ENCODE measurements around the gene PGS1. TPM values are rescaled to one million over a fixed set of nuclear protein-coding genes. Genes with fewer than 3 reads are reported as not detected.

PGS1 gene
- total and polyA plus RNA-seq, 2 donors (not counting 1 experiment from before 2014, with no cell fraction given) = 22.4 to 34.5 TPM

- Histone ChIP-seq H3K27ac (ENCODE audit: insufficient read depth, low read length) (no peak overlapping the region), H3K4me3 (replicated peaks in 1 of 4; ENCODE audit: control extremely low read depth in 1 of 4, insufficient read depth in 1 of 4, low read depth in 3 of 4, low read length in 4 of 4) (no peak overlapping the region), H2AFZ (ENCODE audit: low read length) (no peak overlapping the region), H3K4me2 (ENCODE audit: extremely low read depth, insufficient read depth, low read length) (no peak overlapping the region), H3K4me1 (ENCODE audit: control insufficient read depth, extremely low read depth, insufficient read depth, low read length) (no peaks in the 10 kb centered on the region), H3K9ac (ENCODE audit: insufficient read depth, low read length) (no peak overlapping the region), H3K27me3 (ENCODE audit: control insufficient read depth, insufficient read depth, low read length) (peaks cover 12% of the 10 kb centered on the region), H3K36me3 (ENCODE audit: control insufficient read depth, insufficient read depth, low read length) (no peaks in the 10 kb centered on the region), H4K20me1 (ENCODE audit: control insufficient read depth, extremely low read depth, insufficient read depth, low read length) (no peaks in the 10 kb centered on the region), H3K79me2 (ENCODE audit: control insufficient read depth, insufficient read depth, low read length) (no peaks in the 10 kb centered on the region), H3K9me3 (ENCODE audit: control insufficient read depth, insufficient read depth, low read depth, low read length) (no peaks in the 10 kb centered on the region)
- TF ChIP-seq EZH2 (IDR thresholded peaks at IDR 0.05; ENCODE audit: low read length, missing control alignments) (no peak), CTCF (conservative IDR thresholded peaks at IDR 0.05 in 1 of 2, IDR thresholded peaks at IDR 0.05 in 1 of 2; ENCODE audit: low read depth in 1 of 2, low read length in 2 of 2) (no peak)
- no peak for DNase-seq (ENCODE audit: low read depth in 2 of 2)
Measured at GRCh38 chr17:78471635-78472034, 93.2 kb downstream of the PGS1 start.

DNA sequence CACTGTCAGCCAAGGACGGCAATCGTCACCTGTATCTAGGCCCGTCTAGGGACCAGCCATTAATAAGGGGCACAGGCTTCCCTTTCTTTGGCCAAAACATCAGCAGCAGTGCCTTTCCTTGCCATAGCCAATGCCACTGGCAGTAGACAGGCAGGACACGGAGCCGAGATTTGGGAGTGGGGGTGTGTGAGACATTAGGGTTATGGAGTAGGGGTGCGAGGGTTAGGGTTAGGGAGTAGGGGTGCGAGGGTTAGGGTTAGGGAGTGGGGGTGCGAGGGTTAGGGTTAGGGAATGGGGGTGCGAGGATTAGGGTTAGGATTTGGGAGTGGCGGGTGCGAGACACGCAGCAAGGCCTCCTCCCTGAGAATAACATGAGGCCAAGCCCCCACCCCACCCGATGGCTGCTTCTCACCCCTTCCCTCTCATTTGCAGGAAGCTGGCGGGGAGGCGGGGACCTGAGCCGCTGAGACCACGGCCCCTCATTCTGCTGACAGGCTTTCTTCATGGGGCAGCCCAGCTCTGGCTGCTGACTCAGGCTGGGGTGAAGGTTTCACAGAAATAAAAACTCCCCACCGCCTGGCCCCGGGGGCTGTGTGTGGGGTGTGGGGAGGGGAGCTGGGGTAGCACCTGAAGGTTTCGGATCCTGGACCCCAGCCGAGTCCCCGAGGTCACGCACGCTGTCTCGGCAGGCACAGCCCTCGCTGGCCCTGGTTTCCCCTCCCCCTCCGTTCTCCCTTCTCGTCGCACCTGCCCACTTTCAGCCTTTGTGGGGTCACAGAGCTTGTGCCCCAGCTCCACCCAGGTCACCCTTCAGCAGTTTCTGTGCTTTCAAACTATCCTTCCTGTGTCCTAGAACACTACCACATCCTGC lies 93.8 kb downstream of the PGS1 start:
- no peak overlapping the region for H3K4me2 ChIP-seq (ENCODE audit: extremely low read depth, insufficient read depth, low read length)
- no peaks in the 10 kb centered on the region for H4K20me1 ChIP-seq (ENCODE audit: control insufficient read depth, extremely low read depth, insufficient read depth, low read length)
- H3K27me3 ChIP-seq (ENCODE audit: control insufficient read depth, insufficient read depth, low read length) = peaks cover 12% of the 10 kb centered on the region
- H3K4me3 ChIP-seq (replicated peaks in 1 of 4; ENCODE audit: control extremely low read depth in 1 of 4, insufficient read depth in 1 of 4, low read depth in 3 of 4, low read length in 4 of 4) = no peak overlapping the region
- no peaks in the 10 kb centered on the region for H3K36me3 ChIP-seq (ENCODE audit: control insufficient read depth, insufficient read depth, low read length)
- no peaks in the 10 kb centered on the region for H3K4me1 ChIP-seq (ENCODE audit: control insufficient read depth, extremely low read depth, insufficient read depth, low read length)
- no peak for DNase-seq (ENCODE audit: low read depth in 2 of 2)
- no peak overlapping the region for H2AFZ ChIP-seq (ENCODE audit: low read length)
- no peak for TF ChIP-seq EZH2 (IDR thresholded peaks at IDR 0.05; ENCODE audit: low read length, missing control alignments)
- no peak for TF ChIP-seq CTCF (conservative IDR thresholded peaks at IDR 0.05 in 1 of 2, IDR thresholded peaks at IDR 0.05 in 1 of 2; ENCODE audit: low read depth in 1 of 2, low read length in 2 of 2)
- no peak overlapping the region for H3K27ac ChIP-seq (ENCODE audit: insufficient read depth, low read length)
- H3K79me2 ChIP-seq (ENCODE audit: control insufficient read depth, insufficient read depth, low read length) = no peaks in the 10 kb centered on the region
- H3K9ac ChIP-seq (ENCODE audit: insufficient read depth, low read length) = no peak overlapping the region
- H3K9me3 ChIP-seq (ENCODE audit: control insufficient read depth, insufficient read depth, low read depth, low read length) = no peaks in the 10 kb centered on the region

DNA sequence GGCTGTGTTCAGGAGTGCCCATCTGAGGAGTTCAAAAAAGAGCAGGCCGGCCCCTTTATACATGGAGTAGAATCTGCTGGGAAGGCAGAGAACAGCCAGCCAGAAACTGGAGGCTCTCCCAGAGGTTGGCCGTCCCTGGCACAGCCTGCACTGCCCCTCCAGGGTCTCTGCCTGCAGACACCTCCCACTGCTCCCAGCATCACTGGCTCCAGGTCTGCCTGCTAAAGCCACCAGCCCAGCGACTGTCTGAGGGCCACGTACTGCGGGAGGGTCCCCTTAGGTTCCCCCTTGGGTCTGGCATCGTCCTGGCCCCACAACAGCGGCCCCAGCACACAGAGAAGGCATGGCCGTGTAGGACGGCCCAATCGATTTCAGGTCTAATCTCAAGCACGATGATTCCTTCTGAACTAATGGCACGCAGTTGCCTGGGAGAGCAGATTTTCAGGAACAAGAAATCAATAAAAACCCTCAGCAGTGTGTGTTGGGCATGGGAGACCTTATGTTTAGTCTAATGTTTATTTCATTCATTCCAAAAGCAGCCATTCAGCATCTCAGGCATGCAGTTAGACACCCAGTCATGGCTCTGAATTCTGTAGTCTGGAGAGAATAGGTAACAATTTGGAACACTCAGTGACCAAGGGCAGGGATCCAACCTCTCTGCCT lies 95.6 kb downstream of the PGS1 start:
- H3K9ac ChIP-seq (ENCODE audit: insufficient read depth, low read length) = no peak overlapping the region
- TF ChIP-seq EZH2 (IDR thresholded peaks at IDR 0.05; ENCODE audit: low read length, missing control alignments) (no peak), CTCF (conservative IDR thresholded peaks at IDR 0.05 in 1 of 2, IDR thresholded peaks at IDR 0.05 in 1 of 2; ENCODE audit: low read depth in 1 of 2, low read length in 2 of 2) (no peak)
- H3K36me3 ChIP-seq (ENCODE audit: control insufficient read depth, insufficient read depth, low read length) = no peaks in the 10 kb centered on the region
- no peak overlapping the region for H2AFZ ChIP-seq (ENCODE audit: low read length)
- no peak overlapping the region for H3K4me3 ChIP-seq (replicated peaks in 1 of 4; ENCODE audit: control extremely low read depth in 1 of 4, insufficient read depth in 1 of 4, low read depth in 3 of 4, low read length in 4 of 4)
- no peaks in the 10 kb centered on the region for H4K20me1 ChIP-seq (ENCODE audit: control insufficient read depth, extremely low read depth, insufficient read depth, low read length)
- no peak for DNase-seq (ENCODE audit: low read depth in 2 of 2)
- no peaks in the 10 kb centered on the region for H3K9me3 ChIP-seq (ENCODE audit: control insufficient read depth, insufficient read depth, low read depth, low read length)
- H3K27ac ChIP-seq (ENCODE audit: insufficient read depth, low read length) = no peak overlapping the region
- H3K79me2 ChIP-seq (ENCODE audit: control insufficient read depth, insufficient read depth, low read length) = no peaks in the 10 kb centered on the region
- peaks cover 12% of the 10 kb centered on the region for H3K27me3 ChIP-seq (ENCODE audit: control insufficient read depth, insufficient read depth, low read length)
- no peak overlapping the region for H3K4me2 ChIP-seq (ENCODE audit: extremely low read depth, insufficient read depth, low read length)
- no peaks in the 10 kb centered on the region for H3K4me1 ChIP-seq (ENCODE audit: control insufficient read depth, extremely low read depth, insufficient read depth, low read length)
